Activated CD8-positive, alpha-beta memory T cell treated with anti-CD3 and anti-CD28 coated beads for 1 hour (primary cell): ENCODE measurements around the gene PPP1R13B.

Experiments used
- DNase-seq, 2 donors: peaks; one replicate each; pipeline ENCODE4 v3.0.0-alpha.2; 2020; ENCODE audit warnings: low read depth in 1 of 2; ENCODE audit errors: extremely low read depth in 1 of 2

Gene PPP1R13B

DNA sequence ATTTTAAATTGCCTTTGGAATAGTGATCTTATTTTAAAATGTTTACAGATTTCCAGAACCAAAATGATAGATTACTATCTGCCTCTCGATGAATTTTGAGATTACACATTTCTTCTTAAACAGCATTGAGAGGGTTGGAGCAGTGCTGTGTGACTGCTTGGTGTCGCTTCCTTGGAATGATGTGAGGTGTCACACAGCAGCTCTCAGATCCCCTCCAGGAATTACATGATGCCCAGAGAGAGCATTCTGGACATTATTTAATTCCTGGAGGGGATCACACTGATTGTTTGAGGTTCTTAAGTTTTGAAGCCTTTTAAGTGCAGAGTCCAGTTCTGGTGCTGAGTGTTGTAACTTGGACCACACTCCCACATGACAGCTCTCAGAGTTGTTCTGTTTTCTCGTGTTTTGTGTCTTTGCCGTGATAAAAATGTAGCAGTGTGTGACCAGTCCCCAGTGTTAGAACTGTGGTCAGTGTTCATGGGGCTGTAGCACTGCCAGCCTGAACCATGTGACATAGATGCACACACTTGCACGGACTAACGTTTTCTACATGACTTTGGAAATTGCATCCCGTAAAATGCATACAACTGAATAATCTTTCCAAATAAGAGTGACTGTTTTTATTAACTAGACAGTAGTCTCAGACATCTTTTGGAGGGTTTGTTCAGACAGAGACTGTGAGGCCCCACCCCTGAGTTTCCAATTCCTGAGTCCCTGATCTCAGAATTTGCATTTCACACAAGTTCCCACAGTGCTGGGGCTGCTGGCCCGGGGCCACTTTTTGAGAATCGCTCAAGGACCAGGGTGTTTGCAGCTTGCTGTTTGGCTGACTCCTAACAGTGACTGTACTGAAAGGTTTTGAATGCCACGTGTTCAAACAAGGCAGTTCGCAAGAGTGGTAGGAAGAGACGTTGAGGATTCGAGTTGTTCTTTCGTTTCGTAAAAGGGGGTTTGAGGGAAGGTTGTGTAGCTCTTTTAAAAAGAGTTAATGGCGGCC lies 158.2 kb downstream of the PPP1R13B start:
- DNase-seq = no peak

DNA sequence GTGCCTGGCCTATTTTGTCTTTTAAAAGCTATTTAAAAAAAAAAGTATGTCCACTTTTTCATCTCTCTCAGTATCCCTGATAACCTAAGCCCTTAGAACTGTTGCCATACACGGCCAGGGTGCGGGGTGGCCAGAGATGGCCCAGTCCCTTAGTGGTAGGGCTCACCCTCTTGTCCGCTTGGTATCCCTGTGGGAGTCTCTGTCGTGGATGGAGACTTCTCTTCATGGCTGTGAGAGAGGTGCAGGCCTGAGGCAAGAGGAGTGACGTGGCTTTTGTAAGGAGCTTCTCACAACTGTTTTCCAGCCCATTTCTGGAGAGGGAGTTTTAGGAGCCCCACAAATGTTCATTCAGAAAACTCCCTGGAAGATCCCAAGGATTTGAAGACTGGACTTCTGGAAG lies 158.9 kb downstream of the PPP1R13B start:
- DNase-seq = no peak

- no peak for DNase-seq
Observed at GRCh38 chr14:103687712-103688111, 159.7 kb downstream of the PPP1R13B start.

DNA sequence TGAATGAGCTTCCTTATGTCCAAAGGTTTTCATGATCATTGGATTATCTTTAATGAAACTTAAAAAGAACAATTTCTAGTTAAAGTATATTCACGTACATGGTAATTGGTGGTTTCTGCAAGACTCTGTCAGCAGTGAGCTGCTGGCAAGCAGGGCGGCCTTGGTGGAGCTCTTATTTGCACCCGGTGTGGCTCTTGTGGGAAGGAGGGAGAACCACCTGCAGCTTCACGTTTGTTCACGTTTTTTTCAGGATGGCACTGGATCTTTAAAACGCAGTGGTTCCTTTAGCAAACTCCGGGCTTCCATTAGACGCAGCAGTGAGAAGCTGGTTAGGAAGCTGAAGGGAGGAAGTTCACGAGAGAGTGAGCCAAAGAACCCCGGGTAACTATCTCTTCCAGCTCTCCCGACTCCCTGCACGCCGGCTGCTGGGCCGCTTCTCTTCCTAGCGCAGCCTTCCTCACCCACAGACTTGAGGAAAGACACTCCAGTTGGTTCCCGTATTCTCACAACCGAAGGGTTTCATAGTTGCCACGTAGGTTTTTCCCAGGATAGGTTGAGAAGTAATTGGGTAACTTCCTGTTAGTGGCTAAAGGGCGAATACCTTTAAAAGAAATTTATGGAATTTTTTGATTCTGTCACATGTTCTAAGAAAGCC lies 160.4 kb downstream of the PPP1R13B start:
- DNase-seq = no peak

DNA sequence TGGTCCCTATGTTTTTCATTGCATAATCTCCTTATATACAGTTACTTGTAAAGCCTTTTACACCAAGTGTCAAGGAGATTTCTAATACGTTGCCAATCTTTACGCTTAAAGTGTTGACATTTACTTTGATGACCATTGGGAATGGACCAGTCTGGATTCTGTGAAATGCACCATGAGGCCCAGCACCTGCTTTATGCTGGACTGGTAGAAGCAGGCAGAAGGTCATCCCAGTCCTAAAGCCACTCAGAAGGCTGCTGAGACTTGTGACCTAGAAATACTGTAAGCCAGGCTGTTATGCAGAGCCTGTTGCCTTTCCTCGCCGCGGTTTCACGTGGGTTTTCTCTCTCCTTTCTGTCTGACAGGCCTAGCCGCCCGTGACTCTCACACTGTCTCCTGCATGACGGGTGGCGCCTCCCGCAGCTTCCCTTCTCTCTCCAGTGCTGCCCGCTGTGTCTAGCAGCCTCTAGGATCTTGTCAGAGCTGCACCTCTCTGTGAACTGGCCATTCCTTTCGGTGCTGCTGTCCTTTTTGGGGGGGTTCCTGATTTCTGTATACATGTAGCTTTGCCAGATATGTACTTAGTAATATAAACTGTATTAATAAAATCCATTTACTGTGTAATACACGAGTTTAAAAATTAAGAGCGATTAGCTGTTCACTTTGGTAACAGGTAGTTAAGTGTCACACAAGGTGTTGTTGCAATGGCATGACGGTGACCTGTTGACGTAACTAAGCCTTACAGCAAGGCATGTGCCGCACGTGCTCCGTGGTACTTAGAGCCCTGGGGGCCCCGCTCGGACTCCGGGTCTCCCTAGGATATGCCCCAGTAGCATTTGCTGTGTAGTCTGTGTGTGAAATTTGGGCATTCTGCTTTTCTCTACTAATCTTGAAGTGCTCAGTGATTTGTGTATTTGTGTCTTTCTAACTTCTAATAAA lies 161.8 kb downstream of the PPP1R13B start:
- DNase-seq = no peak

DNA sequence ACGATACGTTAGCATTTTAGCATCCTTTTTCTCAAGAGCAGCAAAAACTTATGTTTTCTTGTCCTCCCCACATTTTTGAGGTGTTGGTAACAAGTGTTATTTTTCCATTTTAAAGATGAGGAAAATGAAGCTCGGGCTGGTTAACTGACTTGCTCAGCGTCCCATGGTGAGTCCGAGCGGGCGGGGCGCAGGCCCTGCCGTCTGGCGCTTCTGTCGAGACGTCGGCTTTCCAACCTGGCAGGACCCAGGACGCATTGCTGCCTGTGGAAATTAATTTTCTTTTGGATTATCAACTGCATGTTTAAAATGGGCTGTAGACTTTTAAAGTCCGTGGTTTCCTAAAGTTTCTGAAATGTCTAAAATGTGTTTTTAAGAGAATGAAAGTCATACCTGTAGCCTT lies 162.5 kb downstream of the PPP1R13B start:
- no peak for DNase-seq

- DNase-seq = no peak
Observed at GRCh38 chr14:103684471-103684870, 162.9 kb downstream of the PPP1R13B start.
